GM12872 (cell line): Measurements from ENCODE around the gene MCM5.

Experiments used
- TF ChIP-seq, protein P1 (sequence below): IDR thresholded peaks from 3 replicates; pipeline ENCODE4 v1.5.1; 2011; ENCODE audit warnings: low read depth, mild to moderate bottlenecking, low read length, moderate library complexity; ENCODE audit not compliant: insufficient read depth

The MCM5 gene

DNA sequence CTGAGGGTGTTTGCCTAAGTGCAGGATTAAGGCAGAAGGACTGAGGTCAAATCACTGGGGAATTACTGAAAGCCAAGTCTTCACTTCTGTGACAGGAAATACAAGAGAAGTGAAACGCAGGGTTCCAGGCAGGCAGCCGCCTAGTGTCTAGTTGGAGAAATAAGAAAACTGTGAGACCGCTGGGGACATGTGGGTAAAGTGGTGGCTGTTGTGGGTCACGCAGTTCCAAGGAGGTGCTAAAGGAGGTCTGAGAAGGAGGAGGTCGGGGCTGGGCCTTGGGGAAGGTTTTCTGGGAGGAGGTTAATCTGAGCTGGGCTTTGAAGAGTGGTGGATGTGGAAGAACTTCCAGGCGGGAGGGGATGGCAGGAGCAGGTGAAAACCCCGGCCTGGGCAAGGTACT is 11.2 kb downstream of the MCM5 start:
- TF ChIP-seq, protein P1, sequence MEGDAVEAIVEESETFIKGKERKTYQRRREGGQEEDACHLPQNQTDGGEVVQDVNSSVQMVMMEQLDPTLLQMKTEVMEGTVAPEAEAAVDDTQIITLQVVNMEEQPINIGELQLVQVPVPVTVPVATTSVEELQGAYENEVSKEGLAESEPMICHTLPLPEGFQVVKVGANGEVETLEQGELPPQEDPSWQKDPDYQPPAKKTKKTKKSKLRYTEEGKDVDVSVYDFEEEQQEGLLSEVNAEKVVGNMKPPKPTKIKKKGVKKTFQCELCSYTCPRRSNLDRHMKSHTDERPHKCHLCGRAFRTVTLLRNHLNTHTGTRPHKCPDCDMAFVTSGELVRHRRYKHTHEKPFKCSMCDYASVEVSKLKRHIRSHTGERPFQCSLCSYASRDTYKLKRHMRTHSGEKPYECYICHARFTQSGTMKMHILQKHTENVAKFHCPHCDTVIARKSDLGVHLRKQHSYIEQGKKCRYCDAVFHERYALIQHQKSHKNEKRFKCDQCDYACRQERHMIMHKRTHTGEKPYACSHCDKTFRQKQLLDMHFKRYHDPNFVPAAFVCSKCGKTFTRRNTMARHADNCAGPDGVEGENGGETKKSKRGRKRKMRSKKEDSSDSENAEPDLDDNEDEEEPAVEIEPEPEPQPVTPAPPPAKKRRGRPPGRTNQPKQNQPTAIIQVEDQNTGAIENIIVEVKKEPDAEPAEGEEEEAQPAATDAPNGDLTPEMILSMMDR, result peak; percentile 67

DNA sequence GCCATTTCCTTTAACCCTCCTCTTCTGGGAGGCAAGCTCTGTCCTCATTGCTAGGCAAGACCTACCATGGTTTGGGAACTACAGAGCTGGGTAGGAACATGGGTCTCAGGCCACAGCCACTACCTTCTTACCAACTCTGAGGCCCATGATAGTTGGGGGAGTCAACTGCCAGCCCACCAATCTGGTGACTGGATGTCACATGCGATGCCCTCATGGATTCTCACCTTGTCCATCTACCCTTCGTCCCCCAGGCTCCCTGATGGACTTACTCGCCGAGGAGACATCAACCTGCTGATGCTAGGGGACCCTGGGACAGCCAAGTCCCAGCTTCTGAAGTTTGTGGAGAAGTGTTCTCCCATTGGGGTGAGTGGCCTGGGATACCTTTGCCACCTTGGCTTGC is 13.7 kb downstream of the MCM5 start:
- TF ChIP-seq, protein P1, result no peak

DNA sequence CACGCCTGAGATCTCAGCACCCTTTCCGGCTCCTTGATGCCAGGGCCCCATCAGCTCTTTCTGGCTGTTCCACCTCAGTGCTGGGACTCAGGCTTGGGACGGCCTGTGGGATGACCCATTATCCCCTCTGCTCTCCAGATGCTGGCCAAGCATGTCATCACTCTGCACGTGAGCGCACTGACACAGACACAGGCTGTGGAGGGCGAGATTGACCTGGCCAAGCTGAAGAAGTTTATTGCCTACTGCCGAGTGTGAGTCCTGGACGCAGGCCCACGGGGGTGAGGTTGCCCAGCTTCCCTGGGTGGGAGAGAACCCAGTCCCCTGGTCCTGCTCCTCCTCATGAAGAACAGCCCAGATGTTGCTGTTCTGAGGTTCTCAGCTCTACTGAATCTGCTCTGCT is 17.7 kb downstream of the MCM5 start:
- TF ChIP-seq, protein P1, result no peak

DNA sequence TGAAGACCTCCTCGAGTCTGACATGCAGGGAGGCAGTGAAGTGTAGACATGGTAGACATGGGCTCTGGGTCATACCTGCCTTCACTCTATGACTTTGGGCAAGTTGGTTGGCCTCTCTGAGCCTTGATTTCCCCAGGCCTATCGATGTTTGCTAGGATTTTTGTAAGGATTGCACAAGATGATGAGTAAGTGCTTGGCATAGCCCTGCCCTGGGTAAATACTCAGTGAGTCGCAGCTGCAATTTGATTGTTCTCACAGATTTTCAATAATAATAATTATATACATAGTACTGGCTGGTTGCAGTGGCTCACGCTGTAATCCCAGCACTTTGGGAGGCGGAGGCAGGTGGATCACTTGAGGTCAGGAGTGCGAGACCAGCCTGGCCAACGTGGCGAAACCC is 18.1 kb downstream of the MCM5 start:
- TF ChIP-seq, protein P1, result no peak

DNA sequence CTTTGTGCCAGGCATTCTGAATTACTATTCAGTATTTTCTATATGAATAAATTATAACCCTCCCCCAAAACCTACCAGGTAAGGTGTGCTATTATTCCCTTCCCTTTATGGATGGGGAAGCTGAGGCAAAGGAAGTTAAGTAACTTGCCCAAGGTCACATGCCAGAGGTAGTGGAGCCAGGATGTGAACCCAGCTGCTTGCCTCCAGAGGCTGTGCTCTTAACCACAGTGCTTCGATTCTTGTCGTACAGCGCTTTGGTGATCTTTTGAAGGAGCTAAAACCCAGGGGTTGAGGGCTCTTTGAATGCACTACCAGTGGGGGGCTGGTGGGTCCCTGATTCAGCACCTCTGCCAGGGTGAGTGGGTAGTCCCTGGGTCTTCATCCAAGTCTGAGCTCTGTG is 18.8 kb downstream of the MCM5 start:
- TF ChIP-seq, protein P1, result no peak

DNA sequence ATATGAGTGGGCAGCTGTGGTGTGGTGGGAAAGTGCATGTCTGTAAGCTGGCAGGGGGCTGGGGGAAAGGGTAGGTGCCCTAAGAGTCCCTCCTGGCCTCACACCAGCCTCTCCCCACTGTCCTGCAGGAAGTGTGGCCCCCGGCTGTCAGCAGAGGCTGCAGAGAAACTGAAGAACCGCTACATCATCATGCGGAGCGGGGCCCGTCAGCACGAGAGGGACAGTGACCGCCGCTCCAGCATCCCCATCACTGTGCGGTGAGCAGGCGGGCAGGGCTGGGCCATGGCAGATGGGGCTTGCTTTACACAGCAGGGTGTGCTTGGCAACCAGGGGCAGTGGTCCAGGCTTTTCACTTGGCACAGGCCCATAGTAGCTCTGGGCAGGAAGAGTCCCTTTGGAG is 19.8 kb downstream of the MCM5 start:
- TF ChIP-seq, protein P1, result no peak

DNA sequence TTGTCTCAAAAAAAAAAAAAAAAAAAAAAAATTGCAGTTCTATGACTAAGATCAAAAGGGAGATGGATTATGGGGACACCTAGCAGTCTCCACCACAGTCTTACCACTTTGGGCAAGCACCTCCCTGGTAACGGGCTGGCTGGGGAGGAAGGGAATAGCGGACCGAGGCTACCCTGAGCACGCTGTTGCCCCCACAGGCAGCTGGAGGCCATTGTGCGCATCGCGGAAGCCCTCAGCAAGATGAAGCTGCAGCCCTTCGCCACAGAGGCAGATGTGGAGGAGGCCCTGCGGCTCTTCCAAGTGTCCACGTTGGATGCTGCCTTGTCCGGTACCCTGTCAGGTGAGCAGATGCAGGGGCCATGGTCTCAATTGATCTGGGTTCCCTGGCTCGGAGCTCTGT is 21.2 kb downstream of the MCM5 start:
- TF ChIP-seq, protein P1, result no peak

DNA sequence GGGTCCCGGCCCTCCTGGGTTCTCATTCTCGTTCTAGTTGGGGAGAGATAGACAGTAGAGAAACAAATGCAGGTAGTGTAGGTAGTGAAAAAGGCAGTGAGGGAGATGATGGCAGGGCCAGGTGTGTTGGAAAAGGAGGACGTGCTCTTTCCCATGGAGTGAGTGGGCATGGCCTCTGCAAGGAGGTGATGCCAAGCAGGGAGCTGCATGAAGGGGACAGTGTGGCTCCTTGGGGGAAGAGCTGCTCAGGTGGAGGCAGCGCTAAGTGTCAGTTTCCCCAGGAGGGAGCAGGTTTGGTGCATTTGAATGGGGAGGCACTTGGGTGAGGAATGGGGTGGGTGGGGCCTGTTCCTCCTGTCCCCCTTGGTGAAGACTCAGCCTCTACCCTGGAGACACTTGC is 22.2 kb downstream of the MCM5 start:
- TF ChIP-seq, protein P1, result no peak
